ENCODE data around the gene DBNDD2. TPM values are rescaled to one million over a fixed set of nuclear protein-coding genes. Genes with fewer than 3 reads are reported as not detected.
A peak's percentile ranks its signal among the peaks of the same experiment; 100 is the strongest.

DBNDD2 gene
- total RNA-seq, 2 donors from 2014 or later, result 119 to 141 TPM

- intact Hi-C loops (cut with DNase I), result loop anchor here (2.0 to 5.0 kb wide), 2 partner anchors 34 to 35 kb away; no protein-coding TSS in a partner anchor
- DNase-seq (ENCODE audit: low spot score), result peak; percentile 90
Observed at GRCh38 chr20:45407067-45407745, 883 bp upstream of the DBNDD2 start.

GRCh38 chr20:45408646-45409213 lies 641 bp downstream of the DBNDD2 start:
- intact Hi-C loops (cut with DNase I), result loop anchor here in 1 of 2 donors (5.0 kb wide), 1 partner anchor 36 kb away; no protein-coding TSS in a partner anchor
- no peak for DNase-seq (ENCODE audit: low spot score)

- no peak for DNase-seq (ENCODE audit: low spot score)
- intact Hi-C loops (cut with DNase I), result loop anchor here in 1 of 2 donors (5.0 kb wide), 1 partner anchor 37 kb away; no protein-coding TSS in a partner anchor
Observed at GRCh38 chr20:45409521-45410272, 1.6 kb downstream of the DBNDD2 start.

GRCh38 chr20:45410887-45411286 lies 2.8 kb downstream of the DBNDD2 start:
- no peak for DNase-seq (ENCODE audit: low spot score)
- intact Hi-C loops (cut with DNase I), result no loop called here

GRCh38 chr20:45412653-45413052 lies 4.6 kb downstream of the DBNDD2 start:
- intact Hi-C loops (cut with DNase I), result no loop called here

GRCh38 chr20:45413479-45413878 lies 5.4 kb downstream of the DBNDD2 start:
- intact Hi-C loops (cut with DNase I), result no loop called here
- no peak for DNase-seq (ENCODE audit: low spot score)

More at GRCh38 chr20:45412653-45413052, 4.6 kb downstream of the DBNDD2 start:
- no peak for DNase-seq (ENCODE audit: low spot score)

- peak; percentile 97 for DNase-seq (ENCODE audit: low spot score)
- intact Hi-C loops (cut with DNase I), result no loop called here
Observed at GRCh38 chr20:45415822-45416637, 7.9 kb downstream of the DBNDD2 start, which contains the start of gene PIGT. PIGT (plus strand) TSS chr20:45416141; CDS start chr20:45416157, 16 bp downstream.

- no peak for DNase-seq (ENCODE audit: low spot score)
- intact Hi-C loops (cut with DNase I), result no loop called here
Observed at GRCh38 chr20:45416917-45417316, 8.8 kb downstream of the DBNDD2 start.

- intact Hi-C loops (cut with DNase I), result no loop called here
- DNase-seq (ENCODE audit: low spot score), result peak; percentile 92
Observed at GRCh38 chr20:45419188-45420091, 11.4 kb downstream of the DBNDD2 start.

- DNase-seq (ENCODE audit: low spot score), result no peak
- intact Hi-C loops (cut with DNase I), result no loop called here
Observed at GRCh38 chr20:45420125-45420524, 12.0 kb downstream of the DBNDD2 start.

- DNase-seq (ENCODE audit: low spot score), result no peak
- intact Hi-C loops (cut with DNase I), result no loop called here
Observed at GRCh38 chr20:45423700-45424099, 15.6 kb downstream of the DBNDD2 start.

GRCh38 chr20:45425561-45425960 lies 17.5 kb downstream of the DBNDD2 start:
- DNase-seq (ENCODE audit: low spot score), result no peak
- intact Hi-C loops (cut with DNase I), result no loop called here

- intact Hi-C loops (cut with DNase I), result no loop called here
- DNase-seq (ENCODE audit: low spot score), result no peak
Observed at GRCh38 chr20:45426320-45427016, 18.4 kb downstream of the DBNDD2 start.

- intact Hi-C loops (cut with DNase I), result no loop called here
- DNase-seq (ENCODE audit: low spot score), result no peak
Observed at GRCh38 chr20:45427236-45428149, 19.4 kb downstream of the DBNDD2 start.

GRCh38 chr20:45429618-45430017 lies 21.5 kb downstream of the DBNDD2 start:
- DNase-seq (ENCODE audit: low spot score), result no peak
- intact Hi-C loops (cut with DNase I), result no loop called here

- intact Hi-C loops (cut with DNase I), result no loop called here
Observed at GRCh38 chr20:45432294-45432693, 24.2 kb downstream of the DBNDD2 start.

GRCh38 chr20:45433316-45433715 lies 25.2 kb downstream of the DBNDD2 start:
- no peak for DNase-seq (ENCODE audit: low spot score)
- intact Hi-C loops (cut with DNase I), result no loop called here

More at GRCh38 chr20:45432294-45432693, 24.2 kb downstream of the DBNDD2 start:
- no peak for DNase-seq (ENCODE audit: low spot score)

All from posterior vena cava (tissue), 2 donors.